GM10266 (cell line): ENCODE data around the gene SEC24B.

Source experiments
- DNase-seq: peaks from one replicate; pipeline ENCODE4 v3.0.0; 2012; ENCODE audit errors: extremely low spot score
- CTCF ChIP-seq: IDR thresholded peaks from 2 replicates; pipeline ENCODE4 v1.5.1; 2012; ENCODE audit warnings: mild to moderate bottlenecking, low read depth; ENCODE audit not compliant: control insufficient read depth, insufficient read depth; ENCODE audit errors: missing control alignments

SEC24B gene

GRCh38 chr4:109412776-109413175 lies 20.8 kb upstream of the SEC24B start:
- DNase-seq = no peak
- no peak for TF ChIP-seq CTCF

GRCh38 chr4:109414938-109415337 lies 18.7 kb upstream of the SEC24B start:
- no peak for TF ChIP-seq CTCF
- no peak for DNase-seq

DNA sequence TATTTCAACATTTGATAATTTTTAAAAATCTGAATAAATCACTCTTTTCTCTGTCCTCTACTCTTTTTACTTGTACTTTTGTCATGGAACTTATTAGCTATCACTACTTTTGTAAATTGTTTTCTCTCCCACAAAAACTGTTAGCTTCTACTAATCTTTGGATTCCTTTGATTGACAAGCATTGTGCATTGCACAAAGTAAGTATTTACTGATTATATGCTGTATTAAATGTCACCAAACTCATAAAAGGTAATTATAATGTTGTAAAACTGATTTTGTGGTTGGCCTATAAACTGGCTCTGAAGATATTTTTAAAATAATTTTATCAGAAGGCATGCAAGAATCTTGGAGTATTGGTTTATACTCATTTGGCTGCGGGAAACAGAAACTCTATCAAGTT lies 15.0 kb upstream of the SEC24B start:
- DNase-seq = no peak
- TF ChIP-seq CTCF = no peak

DNA sequence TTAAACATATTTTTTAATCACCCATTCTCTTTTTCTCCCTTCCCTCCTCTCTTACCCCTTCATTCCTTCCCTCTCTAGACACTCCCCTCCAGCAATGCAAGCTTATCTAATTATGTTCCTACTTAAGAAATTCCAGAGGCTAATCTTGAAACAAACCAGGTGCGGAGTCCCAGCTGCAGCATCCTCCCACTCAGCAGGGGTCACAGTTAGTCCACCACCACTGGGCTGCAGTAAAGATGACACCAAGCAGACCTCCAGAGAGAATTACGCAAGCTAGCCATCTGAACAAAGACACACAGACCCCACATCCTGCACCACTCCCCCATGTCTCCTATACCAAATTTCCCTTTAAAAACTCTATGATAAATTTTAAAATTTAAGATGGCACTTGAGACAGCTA lies 13.9 kb upstream of the SEC24B start:
- DNase-seq = no peak
- no peak for TF ChIP-seq CTCF

GRCh38 chr4:109424093-109424841 lies 9.3 kb upstream of the SEC24B start:
- no peak for DNase-seq
- no peak for TF ChIP-seq CTCF

DNA sequence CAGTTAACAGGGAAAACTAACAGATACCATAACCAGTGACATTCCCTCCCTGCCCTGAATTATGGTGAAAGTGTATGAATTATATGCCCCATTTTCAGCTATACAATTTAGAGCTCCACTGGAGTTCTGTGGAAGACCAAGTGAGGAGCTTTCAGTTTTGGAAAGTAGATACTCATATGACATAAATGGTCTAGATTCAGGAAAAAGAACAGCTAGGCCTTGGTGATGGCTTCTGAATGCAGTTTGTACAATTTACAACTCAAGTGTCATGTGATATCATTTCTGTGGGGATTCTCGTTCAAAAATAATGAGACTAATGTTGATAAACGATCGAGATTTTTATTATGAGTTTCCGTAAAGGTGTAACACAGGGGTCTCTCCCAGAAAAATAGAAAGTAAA lies 8.2 kb upstream of the SEC24B start:
- no peak for DNase-seq
- no peak for TF ChIP-seq CTCF

- no peak for DNase-seq
- no peak for TF ChIP-seq CTCF
Measured at GRCh38 chr4:109429545-109429944, 4.1 kb upstream of the SEC24B start.
